SW480 (cell line): ENCODE data around the gene FAM53B.
"Not testable (repeated sequence)": the region's sequence is repeated elsewhere in the genome, so short reads cannot be mapped to it uniquely, and the experiment has no call there.

ENCODE experiments used
- DNase-seq: peaks from one replicate; pipeline ENCODE4 v3.0.0-alpha.2; 2016; ENCODE audit warnings: low spot score

FAM53B gene

DNA sequence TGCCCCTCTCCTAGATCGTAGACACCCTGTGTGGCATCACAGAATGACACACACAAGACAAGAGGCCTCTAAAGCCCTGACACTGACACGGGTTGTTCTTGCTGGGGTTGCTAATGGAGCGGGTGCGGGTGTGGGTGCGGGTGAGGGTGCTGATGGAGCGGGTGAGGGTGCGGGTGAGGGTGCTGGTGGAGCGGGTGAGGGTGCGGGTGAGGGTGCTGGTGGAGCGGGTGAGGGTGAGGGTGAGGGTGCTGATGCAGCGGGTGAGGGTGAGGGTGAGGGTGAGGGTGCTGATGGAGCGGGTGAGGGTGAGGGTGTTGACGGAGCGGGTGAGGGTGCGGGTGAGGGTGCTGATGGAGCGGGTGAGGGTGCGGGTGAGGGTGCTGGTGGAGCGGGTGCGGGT is 134.0 kb downstream of the FAM53B start:
- not testable (repeated sequence) for DNase-seq

GRCh38 chr10:124609698-124610097 is 134.5 kb downstream of the FAM53B start:
- DNase-seq = no peak

DNA sequence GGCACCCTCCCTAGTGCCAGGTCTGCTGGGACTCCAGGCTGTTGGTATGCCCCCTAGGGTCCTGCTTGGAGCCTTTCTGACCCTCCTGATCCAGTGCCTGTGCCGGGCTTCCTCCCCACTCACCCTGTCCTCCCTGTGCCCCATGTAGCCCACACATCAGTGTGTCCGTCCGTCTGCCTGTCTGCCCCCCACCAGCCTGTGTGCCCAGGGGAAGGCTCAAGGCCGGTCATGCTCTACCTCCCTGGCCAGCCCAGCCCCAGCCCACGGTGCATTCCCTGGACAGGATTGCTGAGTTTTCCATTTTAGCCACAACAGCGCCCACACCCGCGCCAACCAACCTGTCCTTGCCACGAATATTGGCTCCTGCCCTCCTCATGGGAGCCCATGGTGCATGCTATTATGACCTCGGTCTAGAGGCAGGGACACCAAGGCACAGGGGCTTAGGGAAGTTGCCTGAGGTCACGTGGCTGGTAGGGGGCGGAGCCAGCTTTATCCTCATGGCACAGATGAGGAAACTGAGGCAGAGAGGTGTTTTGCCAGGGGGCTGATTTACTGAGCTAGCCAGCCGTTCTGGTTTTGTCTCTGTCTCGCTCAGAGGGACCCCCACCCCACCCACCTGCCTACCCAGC is 136.0 kb downstream of the FAM53B start:
- no peak for DNase-seq

DNA sequence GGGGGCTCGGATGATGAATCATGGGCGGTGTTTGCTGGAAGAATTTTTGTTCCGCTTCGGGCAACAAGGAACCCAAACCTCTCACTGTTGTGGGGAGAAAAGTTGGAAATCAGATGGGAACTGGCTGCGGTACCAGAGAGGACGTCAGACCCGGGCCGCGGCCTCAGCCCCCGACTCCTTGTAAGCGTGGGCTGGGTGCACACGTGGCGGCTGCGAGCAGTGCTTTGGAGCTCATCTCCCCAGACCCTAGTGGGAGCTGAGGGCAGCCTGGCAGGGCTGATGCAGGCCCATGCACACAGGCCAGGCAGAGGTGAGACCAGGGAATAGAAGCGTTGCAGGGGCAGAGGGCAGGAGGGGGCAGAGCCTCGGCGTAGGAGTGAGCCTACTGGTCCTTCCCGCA is 136.5 kb downstream of the FAM53B start:
- DNase-seq = no peak

- DNase-seq = no peak
These were observed 137.4 kb downstream of the FAM53B start for GRCh38 chr10:124606822-124607221.

GRCh38 chr10:124605856-124606812 is 138.0 kb downstream of the FAM53B start:
- no peak for DNase-seq

GRCh38 chr10:124605481-124605855 is 138.7 kb downstream of the FAM53B start:
- DNase-seq = no peak

- no peak for DNase-seq
These were observed 139.2 kb downstream of the FAM53B start for GRCh38 chr10:124605001-124605370.

- no peak for DNase-seq
These were observed 139.8 kb downstream of the FAM53B start for GRCh38 chr10:124604214-124605000.

DNA sequence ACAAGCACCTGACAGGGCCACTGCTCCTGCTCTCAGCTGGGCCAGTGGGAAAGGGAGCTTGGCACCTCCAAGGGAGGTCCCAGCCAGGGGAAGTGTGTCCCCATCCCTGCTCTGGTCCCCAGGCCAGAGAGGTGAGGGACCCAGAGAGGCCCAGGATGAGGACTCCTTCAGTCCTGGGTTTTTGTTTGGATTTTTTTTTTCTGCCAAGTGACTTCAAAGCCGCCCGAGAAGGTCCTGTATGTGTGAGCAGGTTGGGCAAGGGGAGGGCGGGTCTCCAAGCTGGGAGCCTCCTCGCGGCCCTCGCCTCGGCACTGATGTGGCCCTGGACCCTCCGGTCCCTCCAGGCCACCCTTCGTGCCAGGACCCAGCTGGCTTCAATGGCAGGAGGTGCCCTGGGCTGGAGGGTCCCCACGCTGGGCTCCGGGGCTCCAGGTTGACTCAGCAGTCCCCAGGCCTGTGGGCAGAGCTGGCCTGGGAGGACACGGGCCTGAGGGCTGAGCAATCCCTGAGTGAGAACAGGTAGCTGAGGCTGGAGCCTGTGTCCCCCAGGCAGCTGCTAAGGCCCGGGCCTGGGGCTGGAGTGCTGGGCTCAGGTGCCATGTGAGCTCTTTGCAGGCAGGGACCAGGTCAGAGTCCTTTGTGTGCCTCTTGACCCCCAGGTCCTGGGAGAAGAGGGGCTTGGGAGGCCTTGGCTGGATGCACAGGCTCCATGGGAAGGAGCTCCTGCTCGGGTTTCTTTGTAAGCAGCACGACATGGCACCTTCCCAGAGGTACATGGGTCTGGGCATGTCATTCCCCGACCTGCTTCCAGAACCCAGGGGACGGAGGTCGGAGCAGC is 140.6 kb downstream of the FAM53B start:
- DNase-seq = no peak

- no peak for DNase-seq
These were observed 141.4 kb downstream of the FAM53B start for GRCh38 chr10:124602646-124603365.

DNA sequence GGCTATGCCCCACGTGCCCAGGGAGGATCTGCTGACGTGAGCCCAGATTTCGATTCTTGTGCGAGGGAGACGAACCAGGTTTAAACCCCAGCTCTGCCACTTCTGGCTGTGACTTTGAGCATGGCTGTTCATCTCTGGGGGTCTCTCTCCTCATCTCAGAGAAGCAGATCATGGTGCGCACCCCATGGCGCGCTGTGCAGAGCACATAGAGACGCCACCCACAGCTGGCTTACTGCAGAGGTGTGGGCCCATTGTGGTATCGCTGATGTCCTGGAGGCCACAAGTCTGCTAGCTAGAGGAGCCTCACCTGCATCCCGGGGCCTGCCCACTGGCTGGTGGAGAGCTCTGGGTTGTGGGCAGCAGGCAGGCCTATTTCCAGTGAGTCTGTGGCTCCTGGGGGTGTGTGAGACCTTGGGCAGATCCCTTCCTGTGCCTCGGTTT is 142.0 kb downstream of the FAM53B start:
- DNase-seq = no peak

DNA sequence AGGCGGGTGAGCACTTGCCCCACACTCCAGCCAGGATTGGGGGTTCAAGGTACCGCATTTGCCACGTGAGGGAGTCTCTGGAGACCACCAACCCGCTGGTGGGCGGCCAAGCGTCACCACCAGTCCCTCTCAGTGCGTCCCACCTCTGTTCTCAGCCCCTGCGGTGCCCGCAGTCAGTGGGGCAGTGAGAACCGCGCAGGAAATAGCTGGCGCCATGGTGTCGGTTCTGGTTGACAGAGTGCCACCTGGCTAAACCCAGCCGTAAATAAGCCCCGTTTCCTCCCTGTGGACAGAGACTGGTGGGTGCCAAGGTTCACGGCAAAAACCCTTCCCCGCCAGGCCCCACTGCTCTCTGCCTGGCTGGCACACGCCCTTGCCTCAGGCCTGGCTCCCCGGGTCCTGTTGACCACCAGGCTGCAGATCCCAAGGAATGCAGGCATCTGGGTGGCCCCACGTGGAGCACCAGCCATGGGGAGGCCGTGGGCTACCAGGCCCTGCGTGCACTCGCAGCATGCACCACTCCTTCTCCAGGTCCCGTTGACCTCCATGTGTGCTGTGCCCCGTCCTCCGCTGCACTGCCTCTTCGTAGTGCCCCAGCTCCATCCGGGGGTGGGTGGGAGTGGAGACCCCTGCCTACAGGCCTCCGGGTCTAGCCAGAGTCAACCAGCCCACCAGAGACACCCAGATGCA is 142.6 kb downstream of the FAM53B start:
- DNase-seq = no peak

DNA sequence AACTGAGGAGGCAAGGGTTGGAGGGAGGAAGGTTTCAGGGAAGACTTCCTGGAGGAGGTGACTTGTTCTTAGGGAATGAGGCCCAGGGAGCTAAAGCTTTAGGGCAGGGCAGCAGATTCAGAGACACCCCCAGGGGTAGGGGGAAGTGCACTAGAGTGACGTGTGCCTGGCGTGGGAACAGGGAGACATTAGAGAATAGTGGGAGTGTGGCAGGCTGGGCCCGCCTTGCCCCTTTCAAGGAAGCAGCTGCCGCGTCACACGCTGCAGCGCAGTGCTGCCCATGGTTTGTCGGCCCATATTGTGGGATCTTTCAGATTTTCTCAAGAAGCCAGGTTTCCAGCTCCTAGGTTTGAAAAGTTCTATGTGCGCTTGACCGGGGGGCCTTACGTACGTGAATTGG is 143.2 kb downstream of the FAM53B start:
- DNase-seq = no peak

GRCh38 chr10:124600051-124600880 is 143.9 kb downstream of the FAM53B start:
- no peak for DNase-seq

DNA sequence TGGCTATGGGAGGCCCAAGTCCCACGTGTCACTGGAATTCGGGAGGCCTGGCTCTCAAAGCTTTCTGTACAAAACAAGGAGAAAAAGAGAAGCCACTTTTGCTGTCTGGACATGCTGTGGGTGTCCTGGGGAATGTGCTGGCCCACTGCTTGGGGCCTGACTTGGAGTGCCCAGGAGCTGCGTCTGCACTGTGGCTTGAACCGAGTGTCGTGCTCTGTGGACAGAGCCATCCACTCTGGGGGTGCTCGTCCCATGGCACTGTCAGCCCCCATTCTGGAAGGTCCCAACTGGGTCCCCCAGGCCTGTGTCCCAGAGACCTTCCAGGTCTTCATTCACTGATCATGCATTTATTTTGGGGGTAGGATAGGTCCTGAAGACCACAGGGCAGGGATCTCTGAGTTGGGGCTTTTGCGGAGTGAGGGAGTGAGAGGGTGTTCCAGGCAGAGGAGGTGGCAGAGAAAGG is 144.6 kb downstream of the FAM53B start:
- no peak for DNase-seq

DNA sequence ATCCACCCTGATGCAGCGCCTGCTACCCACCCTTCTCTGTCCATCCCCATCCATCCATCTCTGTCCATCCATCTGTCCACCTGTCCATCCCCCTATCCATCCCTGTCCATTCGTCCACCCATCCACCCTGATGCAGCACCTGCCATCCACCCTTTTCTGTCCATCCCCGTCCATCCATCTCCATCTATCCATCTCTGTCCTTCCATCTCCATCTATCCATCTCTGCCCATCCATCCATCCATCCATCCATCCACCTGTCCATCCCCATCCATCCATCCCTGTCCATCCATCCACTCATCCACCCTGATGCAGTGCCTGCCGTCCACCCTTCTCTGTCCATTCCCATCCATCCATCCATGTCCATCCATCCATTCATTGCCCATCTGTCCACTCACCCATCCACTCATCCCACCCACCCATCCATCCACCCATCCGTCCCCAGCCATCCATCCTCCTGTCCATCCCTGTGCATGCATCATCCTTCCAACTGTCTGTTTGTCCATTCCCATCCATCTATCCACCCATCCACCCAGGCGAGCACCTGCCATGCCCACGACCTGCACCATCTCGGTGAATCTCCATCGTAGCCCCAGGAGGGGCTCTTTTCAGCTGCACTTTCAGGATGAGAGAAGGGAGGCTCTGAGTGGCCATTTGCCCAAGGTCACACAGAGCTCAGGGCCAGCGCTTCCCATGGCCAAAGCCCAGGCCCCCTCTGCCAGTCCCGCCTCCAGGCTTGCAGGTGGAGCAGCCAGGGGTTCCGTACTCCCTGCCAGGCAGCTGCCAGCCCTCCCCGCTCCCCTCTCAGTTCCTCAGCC is 145.2 kb downstream of the FAM53B start:
- no peak for DNase-seq

DNA sequence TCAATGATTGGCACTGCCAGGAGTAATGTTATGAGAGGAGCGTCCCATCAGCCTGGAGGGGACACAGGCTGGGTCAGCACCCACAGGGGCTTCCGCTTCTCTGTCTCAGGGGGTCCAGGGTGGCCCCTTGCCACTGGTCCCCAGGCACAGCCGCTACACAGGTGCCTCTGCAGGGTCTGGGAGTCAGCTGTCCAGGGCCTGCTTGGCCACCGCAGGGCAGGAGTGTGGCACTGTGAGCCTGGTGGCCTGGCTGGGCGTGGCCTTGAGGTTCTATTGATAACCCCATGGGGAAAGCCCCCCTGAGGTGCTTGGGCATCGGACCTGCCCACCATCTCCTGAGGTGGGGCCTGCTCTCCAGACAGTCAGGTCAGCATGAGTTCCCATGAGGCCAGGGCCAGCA is 146.0 kb downstream of the FAM53B start:
- DNase-seq = no peak

- DNase-seq = no peak
These were observed 146.4 kb downstream of the FAM53B start for GRCh38 chr10:124597846-124598165.
